Calu3 (cell line): ENCODE measurements around the gene GADD45G. TPM values are rescaled to one million over a fixed set of nuclear protein-coding genes. Genes with fewer than 3 reads are reported as not detected.

Source experiments
- BruUV-seq: library from RNA; stranded (reverse); fragments of 400-500 nt; replicated peaks from 2 replicates; lab custom pipeline; 2021; lab: Mats Ljungman, UMichigan
- CTCF ChIA-PET: fragments of 300-600 bp; sonication (Branson Sonifier 250); formaldehyde crosslinking; loops from one replicate; lab custom pipeline; 2022; ENCODE audit warnings: antibody characterized with exemption; lab: Charles Lee
- DNase-seq: peaks from one replicate; pipeline ENCODE4 v3.0.0; 2022
- H3K27ac Mint-ChIP-seq: one replicate; pipeline ENCODE4 v1.8.0; 2022; ENCODE audit warnings: mixed read lengths; ENCODE audit not compliant: unreplicated experiment
- H3K27me3 Mint-ChIP-seq: one replicate; pipeline ENCODE4 v1.8.0; 2022; ENCODE audit warnings: mixed read lengths; ENCODE audit not compliant: unreplicated experiment
- H3K36me3 Mint-ChIP-seq: one replicate; pipeline ENCODE4 v1.8.0; 2022; ENCODE audit warnings: mild to moderate bottlenecking, moderate library complexity, mixed read lengths; ENCODE audit not compliant: insufficient read depth, unreplicated experiment
- H3K4me1 Mint-ChIP-seq: one replicate; pipeline ENCODE4 v1.8.0; 2022; ENCODE audit warnings: mild to moderate bottlenecking, low read depth, mixed read lengths; ENCODE audit not compliant: unreplicated experiment
- H3K4me3 Mint-ChIP-seq: one replicate; pipeline ENCODE4 v1.8.0; 2022; ENCODE audit warnings: mild to moderate bottlenecking, low read depth, moderate library complexity, mixed read lengths; ENCODE audit not compliant: unreplicated experiment
- H3K9me3 Mint-ChIP-seq: one replicate; pipeline ENCODE4 v1.8.0; 2022; ENCODE audit warnings: low read depth, mixed read lengths; ENCODE audit not compliant: unreplicated experiment
- CTCF ChIP-seq: fragments of 200-600 bp; IDR thresholded peaks from one replicate; pipeline ENCODE4 v1.8.0; 2022; ENCODE audit warnings: antibody characterized with exemption; ENCODE audit not compliant: unreplicated experiment
- intact Hi-C: fragments of 100-400 bp; cut with micrococcal nuclease; formaldehyde crosslinking; loops from one replicate; pipeline ENCODE4 v1.10.0; 2022; ENCODE audit not compliant: unreplicated experiment
- total RNA-seq: library from RNA; stranded (reverse); gene quantifications from 2 replicates; pipeline ENCODE4 v1.2.3, GENCODE V29; 2022

GADD45G gene
- total RNA-seq, 1 experiment from 2014 or later = 1.7 TPM

- H3K27me3 Mint-ChIP-seq = peaks cover 70% of the 10 kb centered on the region
Observed at GRCh38 chr9:89654025-89654662, 49.3 kb downstream of the GADD45G start.

GRCh38 chr9:89655056-89655989 is 50.5 kb downstream of the GADD45G start:
- no peak for DNase-seq
- H3K4me1 Mint-ChIP-seq = no peaks in the 10 kb centered on the region
- no peak overlapping the region for H3K27ac Mint-ChIP-seq
- TF ChIP-seq CTCF = no peak
- intact Hi-C loops = no loop called here
- no peak overlapping the region for H3K4me3 Mint-ChIP-seq
- BruUV-seq = no TSS peak
- CTCF ChIA-PET = interaction anchor here (0.8 kb wide), 1 partner anchor 14 kb away, joined by 3 read pairs; no protein-coding TSS in a partner anchor
- peaks cover 68% of the 10 kb centered on the region for H3K27me3 Mint-ChIP-seq
- no peaks in the 10 kb centered on the region for H3K9me3 Mint-ChIP-seq
- H3K36me3 Mint-ChIP-seq = peaks cover 3% of the 10 kb centered on the region

More at GRCh38 chr9:89654025-89654662, 49.3 kb downstream of the GADD45G start:
- Mint-ChIP-seq H3K4me3 (no peak overlapping the region), H3K4me1 (no peaks in the 10 kb centered on the region), H3K27ac (no peak overlapping the region), H3K36me3 (peaks cover 3% of the 10 kb centered on the region), H3K9me3 (no peaks in the 10 kb centered on the region)
- TF ChIP-seq CTCF = no peak
- intact Hi-C loops = no loop called here
- DNase-seq = no peak
- CTCF ChIA-PET = interaction anchor here (0.5 kb wide), 1 partner anchor 35 kb away, joined by 3 read pairs; no protein-coding TSS in a partner anchor
- no TSS peak for BruUV-seq

Other genes starting within 250 kb of the GADD45G start
- 23.3 and 24.3 TPM in 2 replicates for gene SEMA4D, start 106.9 kb upstream of the GADD45G start, total RNA-seq